K562 (cell line): ENCODE data around the gene LAMA2. TPM values are rescaled to one million over a fixed set of nuclear protein-coding genes. Genes with fewer than 3 reads are reported as not detected.

Experiments
- ATAC-seq: fragments of 200-7000 bp; cut with Tn5 transposase; 3 replicates; pipeline ENCODE4 v1.9.1; 2020; ENCODE audit warnings: moderate library complexity
- BruUV-seq: library from RNA; stranded (reverse); fragments of 400-500 nt; replicated peaks from 2 replicates; lab custom pipeline; 2021; lab: Mats Ljungman, UMichigan
- CTCF ChIA-PET: fragments of 300-600 bp; formaldehyde crosslinking; extraction: SDS; loops from one replicate; lab custom pipeline; 2021; ENCODE audit warnings: low intra/inter-chr PET ratio; lab: Yijun Ruan, JAX
- POLR2A ChIA-PET: fragments of 300-600, 350-650 bp; sonication (Branson Sonifier 250); formaldehyde crosslinking; extraction: SDS; loops from one replicate; lab custom pipeline; 2021; ENCODE audit warnings: antibody characterized with exemption, inconsistent platforms; lab: Yijun Ruan, JAX
- DNase-seq, 4 experiments: peaks; one replicate each; pipeline versions ENCODE4 v3.0.0 to v3.0.0-alpha.2; 2011 to 2018; ENCODE audit warnings: low spot score in 3 of 4, mixed read lengths in 3 of 4; ENCODE audit errors: extremely low read depth in 1 of 4
- FAIRE-seq: peaks from 2 replicates; lab custom pipeline; 2011; peaks lifted over from hg19 to GRCh38; lab: Jason Lieb, UNC
- H2AFZ ChIP-seq: 2 replicates; pipeline ENCODE4 v1.6.0; 2011; ENCODE audit warnings: low read depth, low read length, control low read depth, inconsistent platforms
- H3K27ac ChIP-seq: fragments of 200-600 bp; 3 replicates; pipeline ENCODE4 v1.8.0; 2011; ENCODE audit warnings: low read depth, mild to moderate bottlenecking, control low read depth, inconsistent platforms, low read length, moderate library complexity, mixed read lengths; ENCODE audit errors: extremely low read depth
- H3K27me3 ChIP-seq, 2 experiments: fragments of 300-600 bp in 1 of 2; 2 replicates in 1 of 2; 3 replicates in 1 of 2; pipeline versions ENCODE4 v1.6.0 to v1.8.0; 2011; ENCODE audit warnings: inconsistent platforms in 2 of 2, low read length in 2 of 2, mild to moderate bottlenecking in 1 of 2, mixed read lengths in 1 of 2, moderate library complexity in 1 of 2; ENCODE audit not compliant: control insufficient read depth in 2 of 2, insufficient read depth in 2 of 2
- H3K36me3 ChIP-seq: fragments of 300-600 bp; 3 replicates; pipeline ENCODE4 v1.8.0; 2011; ENCODE audit warnings: mild to moderate bottlenecking, low read length, inconsistent platforms; ENCODE audit not compliant: control insufficient read depth, insufficient read depth
- H3K4me1 ChIP-seq, 2 experiments: fragments of 200-600 bp in 1 of 2; replicated peaks in 1 of 2; 2 replicates in 1 of 2; 3 replicates in 1 of 2; pipeline versions ENCODE4 v1.5.1 to v1.8.0; 2011; ENCODE audit warnings: inconsistent platforms in 2 of 2, low read length in 2 of 2, mild to moderate bottlenecking in 1 of 2, mixed read lengths in 1 of 2, moderate library complexity in 1 of 2; ENCODE audit not compliant: control insufficient read depth in 2 of 2, insufficient read depth in 2 of 2
- H3K4me2 ChIP-seq: 2 replicates; pipeline ENCODE4 v1.6.1; 2011; ENCODE audit warnings: low read length, control low read depth, inconsistent platforms, mixed read lengths; ENCODE audit not compliant: insufficient read depth
- H3K4me3 ChIP-seq: fragments of 200-600 bp; sonication (generic), shearing (Covaris generic); 2 replicates; pipeline ENCODE4 v1.5.1; 2016; ENCODE audit warnings: control low read depth, inconsistent platforms
- H3K79me2 ChIP-seq: fragments of 200-600 bp; 3 replicates; pipeline ENCODE4 v1.8.0; 2011; ENCODE audit warnings: low read length, inconsistent platforms; ENCODE audit not compliant: control insufficient read depth, insufficient read depth
- H3K9ac ChIP-seq, 2 experiments: 2 replicates each; pipeline versions ENCODE4 v1.6.0 to v1.6.1; 2011; ENCODE audit warnings: low read depth in 2 of 2, low read length in 2 of 2, control low read depth in 1 of 2, inconsistent platforms in 1 of 2, mild to moderate bottlenecking in 1 of 2, mixed read lengths in 1 of 2; ENCODE audit not compliant: insufficient read depth in 1 of 2
- H3K9me1 ChIP-seq: one replicate; pipeline ENCODE4 v1.6.0; 2011; ENCODE audit warnings: inconsistent platforms, mild to moderate bottlenecking, low read length, moderate library complexity; ENCODE audit not compliant: control insufficient read depth, insufficient read depth
- H3K9me3 ChIP-seq: replicated peaks from 2 replicates; pipeline ENCODE4 v1.5.1; 2011; ENCODE audit warnings: low read depth, low read length, inconsistent platforms; ENCODE audit not compliant: control insufficient read depth, insufficient read depth
- H4K20me1 ChIP-seq: replicated peaks from 2 replicates; pipeline ENCODE4 v1.6.1; 2011; ENCODE audit warnings: low read length, inconsistent platforms, mixed read lengths; ENCODE audit not compliant: control insufficient read depth, insufficient read depth
- BACH1 ChIP-seq: fragments of 200-800 bp; sonication (Bioruptor generic); IDR thresholded peaks from 2 replicates; pipeline ENCODE4 v1.6.1; 2016; ENCODE audit warnings: missing genetic modification characterization, missing compliant biosample characterization
- CBX1 ChIP-seq: sonication (generic); IDR thresholded peaks from 2 replicates; pipeline ENCODE4 v1.6.1; 2016; ENCODE audit warnings: antibody characterized with exemption, low read depth, mild to moderate bottlenecking
- CBX5 ChIP-seq: IDR thresholded peaks from 2 replicates; pipeline ENCODE4 v1.6.1; 2014; ENCODE audit warnings: low read depth, borderline replicate concordance
- HNRNPUL1 ChIP-seq: fragments of 200-400 bp; formaldehyde crosslinking; IDR thresholded peaks from 2 replicates; pipeline ENCODE4 v1.6.1; 2017; ENCODE audit warnings: low read length
- NFIX ChIP-seq: fragments of 250-450 bp; sonication (Bioruptor Pico); IDR thresholded peaks from 2 replicates; pipeline ENCODE4 v1.4.0; 2020; ENCODE audit warnings: low read depth, mild to moderate bottlenecking, moderate library complexity
- NR2F6 ChIP-seq: fragments of 450-650 bp; formaldehyde crosslinking; IDR thresholded peaks from 2 replicates; pipeline ENCODE4 v1.4.0; 2020; ENCODE audit warnings: mild to moderate bottlenecking
- PHB ChIP-seq: fragments of 250-450 bp; sonication (Bioruptor Pico); IDR thresholded peaks from 2 replicates; pipeline ENCODE4 v1.5.0; 2021
- RUNX1 ChIP-seq: sonication (generic); IDR thresholded peaks from 2 replicates; pipeline ENCODE4 v1.6.1; 2016; ENCODE audit warnings: antibody characterized with exemption, low read depth
- SAP30 ChIP-seq: fragments of 200-600 bp; sonication (generic); IDR thresholded peaks from 2 replicates; pipeline ENCODE4 v1.6.1; 2012; ENCODE audit warnings: borderline replicate concordance, low read depth, mild to moderate bottlenecking, moderate library complexity, low read length, control low read depth, inconsistent platforms; ENCODE audit not compliant: insufficient read depth, poor library complexity, severe bottlenecking
- SRSF3 ChIP-seq: fragments of 200-400 bp; formaldehyde crosslinking; IDR thresholded peaks from 2 replicates; pipeline ENCODE4 v1.6.1; 2016; ENCODE audit warnings: mild to moderate bottlenecking, low read length, moderate library complexity; ENCODE audit not compliant: insufficient read depth
- TOE1 ChIP-seq, 2 experiments: fragments of 450-650 bp in 1 of 2; sonication (generic) in 1 of 2; formaldehyde crosslinking in 1 of 2; IDR thresholded peaks; 2 replicates each; pipeline versions ENCODE4 v1.7.1 to v1.8.0; 2016 to 2022; ENCODE audit warnings: borderline replicate concordance in 2 of 2, mild to moderate bottlenecking in 2 of 2, antibody characterized with exemption in 1 of 2, inconsistent platforms in 1 of 2, low read depth in 1 of 2, missing genetic modification reagents in 1 of 2, moderate library complexity in 1 of 2
- U2AF2 ChIP-seq: fragments of 200-400 bp; formaldehyde crosslinking; optimal IDR thresholded peaks from 2 replicates; pipeline ENCODE3; 2017; ENCODE audit warnings: low read depth, mild to moderate bottlenecking, low read length
- ZBTB34 ChIP-seq: fragments of 250-450 bp; sonication (Bioruptor Pico); IDR thresholded peaks from 2 replicates; pipeline ENCODE4 v1.8.0; 2021; ENCODE audit warnings: mild to moderate bottlenecking, moderate library complexity
- ZBTB43 ChIP-seq: sonication (generic); formaldehyde crosslinking; IDR thresholded peaks from 2 replicates; pipeline ENCODE4 v1.8.0; 2023; ENCODE audit warnings: mild to moderate bottlenecking, missing genetic modification reagents
- ZKSCAN3 ChIP-seq: fragments of 250-450 bp; sonication (Bioruptor Pico); IDR thresholded peaks from 2 replicates; pipeline ENCODE4 v1.4.0; 2020
- ZNF134 ChIP-seq: fragments of 250-450 bp; sonication (Bioruptor Pico); conservative IDR thresholded peaks from 2 replicates; pipeline ENCODE4 v1.4.0; 2020
- WGBS: fragments of 100-300 bp; shearing (Covaris generic); methylation state at CpG from one replicate; pipeline ENCODE4 v1.1.6; 2016; ENCODE audit warnings: low coverage, mixed read lengths; ENCODE audit not compliant: insufficient coverage; ENCODE audit errors: missing lambda C conversion rate; 5-methylcytosine and 5-hydroxymethylcytosine counted together
- in situ Hi-C: fragments of 300-500 bp; cut with MboI; formaldehyde crosslinking; loops from 4 replicates; pipeline ENCODE4 v1.15.0; 2018; ENCODE audit warnings: inconsistent platforms, mixed read lengths
- intact Hi-C: fragments of 100-400 bp; cut with micrococcal nuclease; formaldehyde crosslinking; loops from 2 replicates; pipeline ENCODE4 v1.14.2; 2022
- polyA plus RNA-seq, 8 experiments: library from polyadenylated mRNA; depleted of rRNA in 4 of 8; stranded (reverse) in 5 of 8; unstranded in 3 of 8; fragments of >200 nt; fragmentation: Nextera tagmentation in 2 of 8; fragmentation: Illumina TruSeq in 1 of 8; extraction: Ambion mirVana in 2 of 8; extraction: Trizol in 1 of 8; gene quantifications; 2 replicates each; pipeline versions ENCODE4 v1.2.1 to v1.2.3, GENCODE V29; 2011 to 2014; ENCODE audit warnings: inconsistent platforms in 1 of 8, missing spikeins in 1 of 8
- total RNA-seq, 7 experiments: library from RNA; depleted of rRNA in 6 of 7; stranded (reverse); fragments of >200 nt in 6 of 7; fragmentation: Illumina TruSeq in 2 of 7; extraction: Trizol in 2 of 7; gene quantifications; 2 replicates each; pipeline versions ENCODE4 v1.2.1 to v1.2.3, GENCODE V29; 2011 to 2021; ENCODE audit warnings: low replicate concordance in 1 of 7
- TF ChIP-seq, protein P1 (sequence below): fragments of 150-350 bp; conservative IDR thresholded peaks from 2 replicates; pipeline ENCODE4 v1.6.1; 2014; ENCODE audit warnings: low read length

Gene LAMA2
- total and polyA plus RNA-seq, 9 of the 15 experiments (the other 6 are each of a cell fraction or from before 2014, with no cell fraction given): 0.04 to 1.5 (median 0.36) TPM

DNA sequence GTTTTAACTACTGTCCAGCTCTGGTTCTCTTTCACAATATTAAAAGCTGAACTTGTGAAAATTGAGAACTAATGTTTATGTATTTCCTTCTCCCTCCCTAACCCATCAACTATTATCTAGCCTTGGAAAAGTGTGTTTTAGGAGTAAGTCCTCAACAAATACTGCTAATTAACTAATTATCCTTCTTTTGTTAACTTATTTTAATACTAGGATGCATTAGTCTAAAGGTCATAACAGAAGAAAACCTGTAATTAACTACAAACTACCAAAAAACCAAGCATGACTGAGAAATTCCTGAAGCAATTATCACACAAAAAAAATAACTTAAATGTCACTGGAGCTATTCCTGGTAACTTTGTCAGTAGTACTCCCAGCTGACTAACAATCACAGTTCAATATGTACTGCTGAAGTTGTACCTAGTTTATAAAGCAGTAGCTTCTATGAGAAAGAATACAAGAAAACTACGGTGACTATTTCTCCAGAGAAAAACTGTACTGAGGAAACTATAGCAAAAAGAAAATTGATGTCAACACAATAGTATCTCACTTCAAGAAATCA lies 301.9 kb downstream of the LAMA2 start:
- Histone ChIP-seq H3K9ac (no peak overlapping the region), H3K9me3 (no peaks in the 10 kb centered on the region), H3K9me1 (no peaks in the 10 kb centered on the region), H3K79me2 (no peaks in the 10 kb centered on the region), H3K36me3 (no peaks in the 10 kb centered on the region), H3K27me3 (no peaks in the 10 kb centered on the region), H3K4me2 (no peak overlapping the region), H3K4me3 (no peak overlapping the region), H4K20me1 (no peaks in the 10 kb centered on the region), H2AFZ (no peak overlapping the region), H3K27ac (no peak overlapping the region), H3K4me1 (no peaks in the 10 kb centered on the region)
- FAIRE-seq: no peak
- ChIA-PET POLR2A (no interaction called here), CTCF (no interaction called here)
- no peak for ATAC-seq
- TF ChIP-seq HNRNPUL1: no peak
- TF ChIP-seq RUNX1: no peak
- no peak for TF ChIP-seq CBX1
- no peak for TF ChIP-seq ZBTB34 (CRISPR knock-in tag)
- TF ChIP-seq CBX5: no peak
- TF ChIP-seq TOE1 (IDR thresholded peaks at IDR 0.05; ENCODE audit: borderline replicate concordance): no peak
- no peak for TF ChIP-seq TOE1 (CRISPR knock-in tag; IDR thresholded peaks at IDR 0.05; ENCODE audit: borderline replicate concordance, low read depth)
- no peak for TF ChIP-seq ZBTB43 (CRISPR knock-in tag)
- TF ChIP-seq SRSF3: no peak
- no peak for TF ChIP-seq PHB (CRISPR knock-in tag)
- TF ChIP-seq, protein P1, sequence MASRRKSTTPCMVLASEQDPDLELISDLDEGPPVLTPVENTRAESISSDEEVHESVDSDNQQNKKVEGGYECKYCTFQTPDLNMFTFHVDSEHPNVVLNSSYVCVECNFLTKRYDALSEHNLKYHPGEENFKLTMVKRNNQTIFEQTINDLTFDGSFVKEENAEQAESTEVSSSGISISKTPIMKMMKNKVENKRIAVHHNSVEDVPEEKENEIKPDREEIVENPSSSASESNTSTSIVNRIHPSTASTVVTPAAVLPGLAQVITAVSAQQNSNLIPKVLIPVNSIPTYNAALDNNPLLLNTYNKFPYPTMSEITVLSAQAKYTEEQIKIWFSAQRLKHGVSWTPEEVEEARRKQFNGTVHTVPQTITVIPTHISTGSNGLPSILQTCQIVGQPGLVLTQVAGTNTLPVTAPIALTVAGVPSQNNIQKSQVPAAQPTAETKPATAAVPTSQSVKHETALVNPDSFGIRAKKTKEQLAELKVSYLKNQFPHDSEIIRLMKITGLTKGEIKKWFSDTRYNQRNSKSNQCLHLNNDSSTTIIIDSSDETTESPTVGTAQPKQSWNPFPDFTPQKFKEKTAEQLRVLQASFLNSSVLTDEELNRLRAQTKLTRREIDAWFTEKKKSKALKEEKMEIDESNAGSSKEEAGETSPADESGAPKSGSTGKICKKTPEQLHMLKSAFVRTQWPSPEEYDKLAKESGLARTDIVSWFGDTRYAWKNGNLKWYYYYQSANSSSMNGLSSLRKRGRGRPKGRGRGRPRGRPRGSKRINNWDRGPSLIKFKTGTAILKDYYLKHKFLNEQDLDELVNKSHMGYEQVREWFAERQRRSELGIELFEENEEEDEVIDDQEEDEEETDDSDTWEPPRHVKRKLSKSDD: no peak
- TF ChIP-seq ZKSCAN3 (CRISPR knock-in tag): no peak
- no peak for TF ChIP-seq SAP30
- no peak for TF ChIP-seq NR2F6 (CRISPR knock-in tag)
- no peak for TF ChIP-seq NFIX (CRISPR knock-in tag)
- no peak for TF ChIP-seq ZNF134 (CRISPR knock-in tag)
- no peak for TF ChIP-seq U2AF2
- TF ChIP-seq BACH1 (tag): no peak
- intact Hi-C loops (no loop called here), in situ Hi-C loops (no loop called here)
- DNase-seq: no peak
- 0% methylated on average over 1 of the region's 1 CpG for WGBS
- BruUV-seq: no TSS peak
